NCI-H128 (cell line): ENCODE results near the gene IRS1.

Source experiments
- DNase-seq: peaks from one replicate; lab custom pipeline; 2025; ENCODE audit not compliant: unreplicated experiment; lab: John Stamatoyannopoulos, UW

IRS1 gene

DNA sequence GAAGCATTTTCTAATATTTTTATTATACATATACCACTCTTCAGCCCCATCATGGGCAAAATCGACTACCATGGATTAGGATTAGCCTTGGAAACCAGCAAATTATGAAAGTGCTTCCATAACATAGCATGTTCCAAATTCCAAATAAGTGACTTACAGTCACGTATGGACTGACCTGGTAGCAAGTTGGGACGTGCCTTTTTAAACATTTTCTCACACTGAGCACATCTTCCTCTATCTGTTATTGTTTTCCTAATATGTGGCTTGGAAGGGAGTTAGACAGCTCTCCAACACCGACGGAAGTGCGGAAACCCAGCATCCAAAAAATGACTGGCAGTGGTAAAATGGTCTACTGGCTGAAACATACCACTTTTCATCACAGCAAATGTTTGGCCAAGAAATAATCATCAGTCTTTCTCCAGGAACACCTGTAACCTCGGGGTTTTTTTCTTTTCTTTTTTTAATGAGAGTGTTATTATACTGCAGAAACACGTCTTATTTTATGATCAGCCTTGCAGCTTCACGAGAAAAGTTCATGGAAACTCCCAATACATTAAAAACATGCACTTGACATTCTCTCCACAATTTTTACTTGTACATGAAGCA, 107.0 kb downstream of the IRS1 start:
- DNase-seq = no peak

DNA sequence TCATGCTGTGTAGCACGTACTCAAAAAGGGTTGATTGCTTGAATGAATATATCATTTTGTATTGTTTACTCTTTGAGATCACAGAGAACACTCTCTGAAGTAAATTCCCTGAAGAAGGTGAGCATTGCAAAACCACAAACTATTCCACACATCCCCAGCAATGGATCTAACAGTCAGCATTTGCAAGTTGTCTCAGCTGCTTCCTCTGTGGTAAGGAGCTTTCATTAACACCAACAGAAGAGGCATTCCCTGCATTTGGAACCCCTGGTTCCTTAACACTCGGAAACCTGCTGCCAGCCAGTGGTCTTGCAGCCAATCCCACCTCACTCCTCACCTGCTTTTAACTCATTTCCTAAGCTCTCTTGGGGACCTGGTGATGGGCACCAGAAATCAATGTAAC, 108.4 kb downstream of the IRS1 start:
- no peak for DNase-seq

DNA sequence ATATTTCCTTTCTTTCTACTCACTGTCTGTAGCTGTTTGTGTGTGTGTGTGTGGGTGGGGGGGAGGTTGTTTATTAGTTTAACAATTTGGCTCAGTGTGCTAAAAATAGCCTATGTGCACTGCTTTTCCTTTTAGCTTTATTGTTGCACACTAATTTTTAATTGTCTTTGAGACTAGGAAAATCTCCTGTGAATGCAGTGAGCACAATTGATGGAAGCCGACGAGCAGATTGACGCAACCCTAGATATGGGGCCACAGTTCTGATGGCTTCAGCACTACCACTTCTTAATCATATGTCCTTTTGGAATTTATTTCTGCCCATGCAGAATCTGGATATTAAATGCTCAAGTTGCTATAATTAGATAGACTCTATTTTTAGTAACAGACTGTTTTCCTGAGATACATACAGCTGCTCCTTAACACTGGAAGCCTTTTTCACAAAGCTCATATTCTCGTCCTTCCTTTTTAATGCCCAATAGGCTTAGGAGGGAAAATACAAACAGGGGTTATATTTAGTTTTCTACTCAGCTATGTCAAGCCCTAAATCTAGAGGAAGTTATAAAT, 109.1 kb downstream of the IRS1 start:
- DNase-seq = no peak

DNA sequence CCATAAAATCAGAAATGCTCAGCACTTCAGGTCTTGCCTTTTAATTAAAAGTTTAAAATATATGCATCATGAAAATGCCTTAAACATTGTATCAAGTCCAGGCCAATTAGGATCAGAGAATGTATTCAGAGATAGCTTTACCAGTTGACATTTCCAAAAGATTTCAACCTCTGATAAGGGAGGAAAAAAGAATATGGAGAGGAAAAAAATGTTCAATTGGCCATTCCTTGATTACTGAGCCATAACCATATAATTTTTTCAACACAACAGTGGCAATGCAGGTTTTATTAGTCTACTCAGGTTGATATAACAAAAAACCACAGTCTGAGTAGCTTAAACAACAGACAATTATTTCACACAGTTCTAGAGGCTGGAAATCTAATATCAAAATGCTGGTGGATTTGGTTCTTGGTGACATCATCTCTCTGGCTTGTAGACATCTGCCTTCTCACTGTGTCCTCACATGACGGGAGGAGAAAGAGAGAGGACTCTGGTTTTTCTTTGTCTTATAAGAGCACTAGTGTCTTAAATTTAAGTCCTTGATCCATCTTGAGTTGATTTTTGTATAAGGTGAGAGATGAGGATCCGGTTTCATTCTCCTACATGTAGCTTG, 111.9 kb downstream of the IRS1 start:
- DNase-seq = no peak

DNA sequence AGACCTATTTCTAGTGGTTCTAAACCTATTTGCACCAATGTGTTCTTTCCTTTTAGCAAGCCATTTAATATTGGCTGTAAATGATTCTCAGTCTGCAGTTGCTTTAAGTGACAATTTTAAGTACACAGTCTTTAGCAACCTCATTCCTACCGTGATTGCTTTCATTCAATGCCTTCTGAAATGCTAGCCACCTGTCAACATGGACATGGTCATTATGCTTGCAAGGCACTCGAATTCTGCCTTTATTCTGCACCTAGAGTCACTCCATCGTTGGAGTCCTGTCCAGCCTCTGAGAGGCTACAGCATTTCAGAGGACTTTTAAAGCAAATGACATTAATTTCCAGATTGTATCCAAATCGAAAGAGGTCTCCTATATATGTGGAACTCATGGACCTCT, 115.1 kb downstream of the IRS1 start:
- DNase-seq = no peak

DNA sequence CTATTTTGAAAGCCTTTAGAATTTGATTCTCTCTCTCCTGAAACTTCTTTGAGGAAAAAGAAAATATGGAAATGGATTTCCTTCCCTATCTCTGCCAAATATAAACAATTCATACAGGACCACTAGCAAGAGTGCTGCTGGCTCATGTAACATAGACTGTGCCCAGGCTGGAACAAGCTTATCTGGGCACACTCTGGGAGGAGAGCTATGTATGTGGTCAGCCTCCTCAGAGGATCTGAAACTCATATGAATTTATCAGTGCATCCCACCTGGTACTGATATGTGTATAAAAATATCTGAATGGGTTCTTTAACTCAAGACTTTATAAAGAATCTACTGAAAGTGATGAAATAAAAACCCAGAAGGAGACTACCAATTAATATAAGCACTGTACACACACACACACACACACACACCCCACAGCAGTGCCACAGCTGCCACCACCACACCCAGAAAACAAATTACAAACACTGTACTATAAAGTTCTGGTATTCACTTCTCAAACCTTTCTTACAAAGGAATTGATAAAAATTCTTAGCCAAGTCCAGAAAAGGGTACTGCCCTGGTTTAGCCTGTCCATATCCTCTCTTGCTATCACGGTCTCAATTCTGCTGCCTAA, 115.6 kb downstream of the IRS1 start:
- no peak for DNase-seq

DNA sequence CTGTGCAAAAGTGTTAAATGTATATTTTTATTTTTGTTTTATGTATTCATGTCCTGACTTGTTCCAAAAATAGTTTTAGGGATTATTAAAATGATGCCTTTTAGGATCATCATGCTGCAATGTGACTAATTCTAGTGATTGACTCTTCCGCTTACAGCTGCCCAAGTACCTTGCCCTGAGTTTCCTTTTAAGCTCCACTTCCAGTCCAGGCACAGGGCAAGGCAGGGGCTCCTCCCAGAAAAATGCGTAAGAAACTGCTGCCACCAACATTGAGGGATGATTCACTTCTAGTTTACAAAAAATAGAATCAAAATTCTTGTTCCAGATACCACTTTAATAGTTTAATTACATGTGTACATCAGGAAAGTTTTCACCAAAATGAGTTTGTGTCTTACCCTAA, 116.4 kb downstream of the IRS1 start:
- no peak for DNase-seq
